GM21381 (cell line): ENCODE data around the gene SLX4IP.

Source experiments
- ATAC-seq: cut with Tn5 transposase; IDR thresholded peaks from one replicate; pipeline ENCODE4 v1.9.1; 2021; ENCODE audit warnings: mild to moderate bottlenecking, moderate library complexity; ENCODE audit not compliant: unreplicated experiment

Gene SLX4IP

DNA sequence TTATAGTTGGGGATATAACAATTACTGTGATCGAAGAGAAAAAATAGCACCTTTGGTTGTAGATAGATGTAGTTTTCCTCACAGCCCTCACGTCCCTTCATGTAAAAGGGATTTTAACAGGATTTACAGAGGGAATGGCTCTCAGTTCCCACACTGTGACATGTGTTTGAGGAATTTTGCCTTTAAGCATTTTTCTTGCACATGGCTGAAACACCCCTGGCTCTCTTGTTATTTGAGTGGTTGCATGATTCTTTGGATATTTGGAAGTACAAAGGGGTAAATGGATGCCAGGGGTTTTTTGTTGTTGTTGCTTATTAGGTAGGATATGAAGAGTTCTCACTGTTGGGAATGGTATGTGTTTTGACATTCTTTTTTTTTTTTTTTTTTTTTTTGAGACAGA is 190.5 kb downstream of the SLX4IP start:
- ATAC-seq: no peak

DNA sequence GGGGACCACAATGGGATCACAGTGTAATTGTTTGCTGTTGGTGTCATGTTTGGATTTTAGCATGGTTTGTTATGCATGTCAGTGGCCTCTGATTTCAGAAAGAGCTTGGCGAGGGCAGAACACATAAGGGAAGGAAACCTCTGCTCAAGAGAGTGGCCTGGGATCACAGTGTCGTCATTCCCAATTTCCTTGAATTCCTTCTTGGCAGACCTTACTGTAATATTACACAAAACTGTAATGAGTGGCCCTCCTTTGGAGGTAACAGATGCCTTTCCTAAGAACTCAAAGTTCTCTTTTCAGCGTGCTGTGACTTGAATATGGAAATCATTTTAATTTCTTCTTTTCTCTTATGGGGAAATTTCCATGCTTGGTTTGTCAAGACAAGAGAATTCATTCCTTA is 191.8 kb downstream of the SLX4IP start:
- no peak for ATAC-seq

DNA sequence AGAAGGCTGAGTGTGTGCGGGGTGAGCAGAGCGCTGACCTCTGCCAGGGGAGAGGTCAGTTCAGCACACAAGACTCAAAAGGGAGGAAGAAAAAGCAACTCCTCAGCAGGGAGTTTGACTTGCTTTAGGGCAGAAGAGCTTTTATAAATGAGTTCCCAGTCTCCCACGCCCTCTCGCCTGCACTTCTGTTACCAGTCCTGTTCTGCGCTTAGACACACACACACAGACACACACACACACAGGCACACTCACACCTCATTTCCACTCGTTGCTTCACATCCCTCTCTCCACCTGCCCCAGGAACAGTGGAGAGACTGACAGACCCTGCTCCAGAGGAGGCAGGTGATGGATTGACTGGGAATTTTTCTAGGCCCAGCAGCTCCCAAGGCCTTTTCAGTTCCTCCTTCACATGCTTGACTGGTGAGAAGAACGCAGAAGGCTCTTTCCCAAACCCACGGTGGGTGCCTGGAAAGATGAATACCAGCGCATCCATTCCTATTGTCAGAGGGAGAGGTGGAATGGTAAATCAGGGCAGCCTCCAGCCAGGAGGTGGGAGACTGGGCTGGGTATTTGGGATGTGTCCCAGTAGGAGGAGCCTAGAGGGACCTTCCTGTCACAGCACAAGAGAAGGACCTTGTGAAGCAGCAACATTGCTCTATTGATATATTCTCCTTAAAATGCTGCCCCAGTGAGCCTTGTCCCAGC is 195.0 kb downstream of the SLX4IP start:
- no peak for ATAC-seq

DNA sequence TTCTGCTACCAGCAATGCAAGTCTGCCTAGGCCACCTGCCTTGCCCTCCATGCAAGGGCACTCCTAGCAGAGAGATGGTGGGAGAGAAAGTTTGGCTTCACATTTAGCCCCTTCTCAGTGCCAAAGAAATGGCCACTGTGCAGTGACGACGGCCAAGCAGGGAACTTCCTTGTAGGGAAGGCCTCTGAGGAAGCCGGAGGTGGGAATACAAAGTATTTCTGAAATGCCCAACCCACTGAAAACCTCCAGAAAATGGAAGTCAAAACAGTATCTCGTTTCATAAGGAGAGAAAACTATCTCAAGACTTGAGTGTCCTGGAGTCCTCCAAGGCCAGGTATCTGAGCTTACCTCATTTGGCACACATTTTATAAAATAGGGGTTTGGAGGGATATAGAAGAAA is 196.0 kb downstream of the SLX4IP start:
- no peak for ATAC-seq

DNA sequence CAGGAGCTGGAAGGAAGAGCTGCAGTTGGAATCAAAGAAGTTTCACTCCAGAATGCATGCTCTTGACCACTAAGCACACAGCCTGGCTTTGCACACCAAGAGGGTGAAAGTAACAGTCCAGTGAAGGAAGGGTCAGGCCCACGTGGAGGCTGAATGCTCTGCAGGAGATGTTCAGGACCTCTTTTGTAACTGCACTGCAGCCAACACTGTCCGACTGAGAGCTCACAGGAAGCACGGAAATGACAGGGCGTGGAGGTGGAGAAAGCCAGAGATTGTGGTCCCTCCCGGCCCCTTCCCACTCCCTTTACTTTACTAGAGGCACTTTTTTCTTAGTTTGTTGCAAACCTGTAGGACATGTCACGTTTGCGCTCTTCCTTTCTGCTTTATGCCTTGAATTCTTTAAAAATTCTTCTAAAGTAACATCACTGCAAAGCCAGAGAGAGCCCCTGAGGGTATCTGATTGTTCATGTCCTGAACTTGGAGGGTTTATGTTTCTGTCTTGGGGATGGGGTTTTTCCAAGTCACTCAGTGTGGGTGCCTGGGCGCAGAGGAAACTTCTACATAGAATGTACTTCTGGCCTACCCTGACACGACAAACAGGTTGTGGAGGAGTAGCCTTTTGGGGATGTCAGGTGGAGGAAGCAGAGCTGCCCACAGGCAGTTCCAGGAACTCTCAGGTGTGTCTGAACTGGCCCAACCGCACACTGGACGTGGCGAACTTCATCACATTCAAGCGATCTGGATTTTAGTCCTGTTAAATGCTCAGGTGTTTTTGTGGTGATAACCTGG is 197.8 kb downstream of the SLX4IP start:
- no peak for ATAC-seq

DNA sequence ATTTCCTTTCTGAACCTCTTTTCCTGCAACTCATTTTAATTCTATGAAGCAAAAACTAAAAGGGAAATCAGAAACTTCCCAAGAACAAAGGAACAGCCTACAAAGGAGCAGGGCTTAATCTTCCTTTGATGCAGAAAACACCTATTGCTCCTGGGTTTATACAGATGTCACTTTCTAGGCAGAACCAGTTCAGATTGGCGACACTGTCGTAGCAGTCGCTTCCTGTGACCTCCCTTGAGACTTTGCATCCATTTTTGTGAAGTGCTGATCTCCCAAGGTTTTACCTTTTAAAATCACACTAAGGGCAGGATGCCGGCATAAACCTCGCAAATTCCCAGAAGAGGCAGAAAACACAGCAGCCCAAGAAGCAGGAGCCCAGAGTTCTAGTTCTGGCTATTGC is 198.6 kb downstream of the SLX4IP start:
- no peak for ATAC-seq

DNA sequence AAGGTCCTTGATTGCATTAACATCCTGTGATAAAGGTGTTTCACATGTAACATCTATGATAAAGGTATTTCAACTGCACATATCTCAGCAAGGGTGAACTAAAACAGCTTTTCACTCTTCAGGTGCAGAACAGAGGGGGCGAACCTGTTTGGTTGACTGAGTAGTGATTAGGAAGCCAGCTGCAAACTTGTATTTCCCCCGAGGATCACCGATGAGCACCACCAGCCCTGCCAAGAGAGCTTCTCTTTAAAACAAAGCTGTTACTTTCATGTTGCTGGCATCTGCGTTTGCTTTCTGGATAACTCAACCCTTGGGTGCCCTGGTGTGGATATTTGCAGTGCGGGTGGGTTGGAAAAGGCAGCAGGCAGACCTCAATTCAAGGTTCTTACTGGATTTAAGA is 199.1 kb downstream of the SLX4IP start:
- no peak for ATAC-seq

DNA sequence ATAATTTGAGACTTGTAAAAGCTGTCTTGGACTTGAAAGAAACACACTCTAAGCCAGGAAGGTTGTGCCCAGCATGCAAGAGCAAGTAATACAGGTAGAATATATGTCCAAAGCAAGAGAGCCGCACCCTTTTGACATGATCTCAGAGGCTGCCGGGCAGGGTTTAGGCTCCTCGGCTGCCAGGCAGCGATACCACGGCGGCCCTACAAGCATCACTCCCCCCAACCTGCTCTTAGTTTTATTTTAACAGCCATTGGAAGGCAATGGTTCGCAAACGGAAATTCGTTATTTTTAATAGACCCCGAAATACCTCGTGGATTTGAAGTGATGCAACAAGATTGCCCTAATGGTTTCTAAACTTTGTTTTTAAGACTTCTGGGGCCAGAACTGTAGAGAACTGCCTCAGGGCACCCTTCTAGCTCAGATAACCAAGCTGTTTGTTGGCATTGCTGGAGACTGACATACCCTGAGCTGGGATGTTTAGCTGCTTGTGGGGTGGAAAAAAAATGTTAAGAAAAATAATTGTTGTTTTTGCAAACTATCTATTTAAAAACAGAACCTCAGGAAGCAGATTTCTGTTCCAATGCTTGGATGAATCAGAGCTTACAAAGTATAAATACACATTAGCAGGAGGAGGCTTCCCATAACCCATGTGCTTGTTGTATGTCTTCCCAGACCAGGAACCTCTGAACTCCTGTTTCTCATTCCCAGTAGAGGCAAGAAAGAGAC is 199.7 kb downstream of the SLX4IP start:
- no peak for ATAC-seq

DNA sequence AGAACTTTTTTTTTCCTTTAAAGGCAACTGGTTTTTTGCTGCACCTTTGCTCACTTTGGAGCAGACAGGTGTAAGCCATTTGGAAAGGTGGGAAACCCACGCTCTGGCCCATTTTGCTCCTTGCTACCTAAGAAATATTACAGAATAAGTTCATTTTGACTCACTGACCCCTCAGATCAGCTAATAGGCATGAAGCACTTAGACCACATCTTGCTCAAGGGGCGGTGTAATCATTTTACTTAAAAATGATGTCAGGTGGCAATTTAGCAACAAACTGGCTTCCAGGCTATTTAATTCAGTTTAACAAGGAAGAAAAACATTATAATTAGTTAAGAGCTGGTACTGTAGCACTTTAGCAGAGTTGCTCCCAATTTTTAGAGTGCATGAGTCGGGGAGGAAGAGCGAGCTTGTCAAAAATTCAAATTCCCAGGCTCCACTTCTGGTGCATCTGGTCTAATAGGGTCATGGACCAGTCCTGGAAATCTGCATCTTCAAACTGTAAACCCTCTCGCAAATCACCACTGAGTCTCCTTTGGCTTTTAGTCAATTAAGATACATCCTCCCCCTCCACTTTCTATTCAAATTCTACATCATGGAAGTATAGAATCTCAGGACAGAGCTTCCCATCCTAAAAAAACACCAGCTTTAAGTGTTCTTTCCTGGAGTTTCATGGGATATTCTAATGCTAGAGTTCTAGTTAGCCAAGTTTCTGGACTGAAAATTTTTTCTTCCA is 200.5 kb downstream of the SLX4IP start:
- no peak for ATAC-seq

DNA sequence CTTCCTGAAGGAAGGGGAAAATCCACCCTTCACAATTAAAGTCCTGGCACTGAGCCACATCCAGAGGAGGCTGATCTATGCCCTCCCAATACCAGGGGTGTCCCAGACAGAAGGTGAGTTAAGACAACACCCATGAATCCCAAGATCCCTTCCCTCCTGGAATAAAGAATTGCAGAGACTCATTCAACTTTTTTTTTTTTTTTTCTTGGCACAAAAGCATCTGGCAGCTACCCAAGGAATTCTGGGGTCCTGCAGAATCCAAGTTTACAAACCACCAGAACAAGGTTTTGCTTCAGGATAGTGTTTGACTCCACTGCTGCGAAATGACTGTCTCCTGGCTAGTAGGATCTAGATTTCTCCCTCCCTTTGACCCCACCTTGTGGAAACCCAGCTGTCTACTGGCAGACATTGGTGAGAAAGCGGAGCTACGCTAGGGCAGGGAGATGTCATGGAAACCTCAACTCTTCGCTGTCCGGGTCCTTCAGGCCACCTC is 201.3 kb downstream of the SLX4IP start:
- no peak for ATAC-seq

DNA sequence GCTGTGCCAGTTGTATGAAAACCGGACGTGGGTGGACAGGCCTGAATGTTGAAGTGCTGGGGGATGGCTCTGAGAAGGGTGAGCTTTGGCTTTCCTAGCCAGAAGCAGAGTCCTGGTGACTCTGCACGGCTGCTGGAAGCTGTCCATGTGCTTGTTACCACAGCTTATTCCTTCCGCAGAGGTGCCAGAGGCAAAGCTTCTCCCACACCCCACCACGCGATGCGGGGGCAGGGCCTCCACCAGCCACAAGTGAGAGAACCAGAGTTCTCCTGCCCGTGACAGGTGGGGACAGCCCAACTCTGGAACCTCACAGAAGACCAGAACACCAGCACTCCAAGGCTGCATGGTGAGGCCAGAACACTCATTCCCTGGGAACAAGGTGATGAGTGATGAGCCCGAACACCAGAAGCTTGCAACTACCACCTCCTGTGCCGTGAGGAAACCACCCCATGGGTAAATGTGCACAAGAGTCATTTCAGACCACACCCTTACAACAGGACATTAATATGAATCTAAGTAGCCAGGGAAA is 202.0 kb downstream of the SLX4IP start:
- no peak for ATAC-seq

DNA sequence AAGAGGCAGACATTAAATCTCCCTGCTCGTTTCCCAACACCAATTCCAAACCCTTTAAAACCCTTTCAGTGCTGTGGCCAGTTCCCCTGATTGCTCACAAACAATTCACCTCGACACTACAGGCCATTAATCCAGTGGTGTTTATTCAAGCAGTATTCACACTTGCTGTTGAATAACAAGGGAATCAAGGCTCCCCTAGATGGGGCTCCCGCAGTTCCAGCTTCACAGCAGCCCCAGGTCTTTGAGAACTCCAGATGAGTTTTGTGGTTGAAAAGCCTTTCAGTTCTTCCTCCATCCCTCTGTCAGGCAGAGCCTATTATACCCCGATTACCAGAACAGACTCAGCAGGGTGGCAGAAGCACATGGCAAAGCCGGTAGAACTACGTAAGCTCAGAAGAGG is 202.5 kb downstream of the SLX4IP start:
- no peak for ATAC-seq

DNA sequence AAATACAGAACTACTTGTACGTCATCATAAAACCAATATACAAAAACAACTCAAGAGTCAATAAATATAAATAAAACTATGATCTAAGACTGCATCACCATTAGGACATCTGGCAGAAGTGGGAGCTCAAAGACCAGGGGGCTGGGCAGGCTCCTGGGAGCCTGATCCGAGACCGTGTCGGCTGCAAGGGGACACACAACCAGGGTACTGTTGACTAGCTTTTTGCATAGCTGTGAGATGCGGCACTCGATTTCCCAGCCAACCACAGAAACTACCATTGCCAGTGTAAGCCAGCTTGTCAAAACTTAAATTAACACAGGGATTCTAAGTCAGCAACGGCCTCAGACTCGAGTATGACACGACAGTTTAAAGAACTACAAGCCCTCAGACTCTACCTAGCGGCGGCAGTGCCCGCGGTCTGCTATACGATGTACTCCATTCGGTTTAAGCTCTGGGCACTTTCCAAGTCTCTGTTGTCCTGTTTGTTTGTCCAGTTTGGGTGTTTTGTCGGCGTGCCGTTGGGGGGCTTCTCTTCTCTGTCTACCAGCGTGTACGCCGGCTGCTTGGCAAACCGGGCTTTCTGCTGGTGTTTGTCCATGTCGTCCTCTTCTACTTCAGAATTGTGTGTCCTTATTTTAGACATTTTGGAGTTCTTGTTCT is 204.1 kb downstream of the SLX4IP start:
- ATAC-seq: no peak

DNA sequence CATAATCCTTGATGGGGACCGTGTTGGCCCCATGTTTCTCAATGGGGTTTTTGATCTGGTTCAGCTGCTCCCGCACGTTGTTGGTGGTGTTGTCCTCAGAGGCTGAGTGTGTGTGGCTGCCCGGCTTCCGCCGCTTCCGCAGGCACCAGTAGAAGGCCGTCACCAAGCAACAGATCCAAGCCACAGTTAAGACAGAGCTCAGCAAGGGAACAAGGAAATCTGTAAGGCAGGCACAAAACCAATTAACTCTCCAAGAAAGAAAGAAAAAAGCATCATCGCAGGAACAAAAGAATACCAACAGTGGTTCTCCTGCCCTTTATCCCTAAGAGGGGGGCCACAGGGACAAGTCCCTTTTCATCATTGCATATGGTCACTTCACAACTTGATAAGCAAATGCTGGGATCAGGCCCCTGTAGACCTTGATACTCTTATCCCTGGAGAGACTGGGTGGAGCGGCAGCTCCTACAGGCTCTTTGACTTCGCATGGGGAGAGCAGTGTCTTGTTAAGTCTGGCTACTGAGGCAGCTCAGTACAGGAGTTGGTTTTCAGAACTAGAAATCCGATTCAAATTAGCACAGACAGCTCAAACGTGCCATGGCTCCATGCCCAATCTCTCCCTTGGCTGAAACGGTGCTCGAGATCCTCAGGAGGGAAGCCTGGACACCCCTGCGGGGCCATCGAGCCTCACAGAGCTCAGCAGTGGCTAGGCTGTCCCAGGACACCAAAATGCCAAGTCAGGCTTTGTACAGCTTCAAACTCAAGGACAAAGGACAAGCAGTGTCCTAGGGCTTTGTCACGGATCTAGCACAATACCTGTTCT is 204.8 kb downstream of the SLX4IP start:
- ATAC-seq: no peak

DNA sequence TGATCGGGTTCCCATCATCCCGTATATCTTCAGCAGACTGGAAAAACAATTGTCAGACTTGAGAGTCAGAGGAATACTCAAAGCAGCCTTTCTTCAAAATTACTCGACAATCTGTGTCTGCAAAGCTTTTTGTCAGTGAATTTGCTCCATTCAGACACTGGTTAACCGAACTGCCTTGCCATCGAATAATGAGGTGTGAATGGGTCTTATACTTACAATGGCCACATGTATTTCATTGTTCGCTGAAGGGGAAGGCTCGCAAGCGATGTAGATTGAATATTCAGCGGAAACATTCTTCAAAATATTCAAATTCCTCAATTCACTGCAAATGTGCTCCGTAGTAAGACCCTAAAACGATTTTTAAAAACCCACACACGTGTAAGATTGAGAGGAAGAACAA is 205.8 kb downstream of the SLX4IP start:
- ATAC-seq: no peak

DNA sequence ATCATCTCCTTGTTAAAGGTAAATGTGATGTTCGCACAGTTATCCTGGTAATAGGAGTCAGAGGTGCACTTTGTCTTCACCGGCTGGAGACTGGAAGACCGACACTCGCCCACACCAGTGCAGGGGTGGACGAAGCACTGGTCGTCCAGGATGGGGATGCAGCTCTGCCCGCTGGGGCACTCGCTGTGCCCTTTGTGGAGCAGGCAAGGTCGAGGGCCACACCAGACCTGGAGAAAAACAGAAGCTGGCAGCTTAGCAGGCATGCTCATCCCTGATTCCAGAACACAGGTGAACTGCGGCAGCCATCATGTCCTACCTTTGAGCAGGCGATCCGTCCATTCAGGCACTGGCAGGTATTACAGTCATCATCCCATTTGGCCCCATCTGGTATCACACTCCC is 206.4 kb downstream of the SLX4IP start:
- ATAC-seq: no peak

DNA sequence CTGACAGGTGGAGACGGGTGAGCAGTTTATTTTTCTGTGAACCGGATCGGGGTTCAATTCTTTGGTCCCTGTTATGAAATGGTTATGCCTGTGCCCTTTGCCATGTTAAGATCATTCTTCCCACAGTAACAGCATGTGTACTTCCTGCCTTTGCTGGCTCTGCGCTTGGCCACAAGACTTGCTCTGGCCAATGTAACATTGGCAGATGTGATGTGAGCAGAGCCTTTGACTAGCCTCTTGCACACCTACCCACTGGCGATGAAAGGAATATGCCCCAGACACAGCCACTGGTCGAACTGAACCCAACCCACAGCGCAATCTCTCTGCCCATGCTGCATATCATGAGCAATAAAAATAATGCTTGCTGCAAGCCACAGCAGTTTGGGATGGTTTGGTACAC is 206.8 kb downstream of the SLX4IP start:
- ATAC-seq: no peak

DNA sequence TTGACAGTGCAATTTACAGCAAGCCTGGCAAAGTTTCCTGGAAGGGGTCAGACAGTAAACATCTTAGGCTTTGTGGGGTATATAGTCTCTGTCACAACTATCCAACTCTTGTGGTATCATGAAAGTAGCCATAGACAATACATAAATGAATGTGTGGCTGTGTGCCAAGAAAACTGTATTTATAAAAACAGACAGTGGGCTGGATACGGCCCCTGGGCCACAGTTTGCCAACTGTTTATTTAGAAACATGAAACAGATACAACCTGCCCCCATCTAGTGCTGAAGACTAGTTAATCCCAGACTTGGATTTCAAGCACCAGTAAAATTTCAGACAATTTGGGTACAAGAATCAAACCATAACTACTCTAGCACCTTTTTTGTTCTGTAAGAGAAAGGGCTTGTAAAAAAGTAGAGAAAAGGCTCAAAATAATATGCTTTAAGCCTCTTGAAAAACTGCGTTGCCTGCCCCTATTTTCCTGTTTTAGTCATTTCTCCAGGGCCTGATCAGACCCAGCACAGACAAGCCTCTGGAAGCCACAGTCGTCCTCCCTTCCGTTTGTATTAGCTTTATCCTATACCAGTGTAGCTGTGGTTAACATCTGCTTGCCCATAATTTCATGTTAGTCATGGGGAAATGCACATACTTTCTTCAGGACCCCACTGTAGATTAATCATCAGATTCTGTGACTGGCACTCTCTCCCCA is 207.9 kb downstream of the SLX4IP start:
- no peak for ATAC-seq

DNA sequence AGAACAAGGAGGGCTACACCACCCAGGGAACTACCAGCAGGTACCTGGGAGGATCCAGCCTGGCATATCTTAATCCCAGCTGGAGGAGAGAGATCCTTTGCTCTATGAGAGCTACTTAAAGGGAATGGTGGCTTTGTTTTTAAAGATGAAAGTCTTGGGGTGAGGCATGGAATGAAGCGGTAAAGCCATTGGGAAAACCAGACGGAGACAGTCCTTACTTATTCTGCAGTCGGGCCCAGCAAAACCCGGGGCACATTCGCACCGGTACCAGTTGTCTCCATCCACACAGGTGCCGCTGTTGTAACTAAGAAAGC is 208.4 kb downstream of the SLX4IP start:
- ATAC-seq: no peak
